SU-DHL-6 (cell line): ENCODE data around the gene CXCL11.

Experiments
- H2AFZ ChIP-seq: fragments of 200-600 bp; sonication (generic); 2 replicates; pipeline ENCODE4 v1.6.1; 2014; ENCODE audit warnings: low read depth, mild to moderate bottlenecking, moderate library complexity, mixed read lengths, antibody characterized with exemption, low read length; ENCODE audit not compliant: severe bottlenecking
- H3F3A ChIP-seq: fragments of 200-600 bp; shearing (Covaris generic); 2 replicates; pipeline ENCODE4 v1.6.0; 2016; ENCODE audit warnings: antibody characterized with exemption, mild to moderate bottlenecking; ENCODE audit not compliant: insufficient read depth
- H3K27ac ChIP-seq: fragments of 200-600 bp; sonication (generic); 2 replicates; pipeline ENCODE4 v1.5.1; 2016; ENCODE audit warnings: low read depth, mild to moderate bottlenecking, low read length, moderate library complexity, mixed read lengths
- H3K27me3 ChIP-seq: fragments of 200-600 bp; sonication (generic), shearing (Covaris generic); 2 replicates; pipeline ENCODE4 v1.6.0; 2014; ENCODE audit warnings: mild to moderate bottlenecking, low read length
- H3K36me3 ChIP-seq: fragments of 200-600 bp; sonication (generic); 2 replicates; pipeline ENCODE4 v1.6.1; 2014; ENCODE audit warnings: mild to moderate bottlenecking, low read length, mixed read lengths
- H3K4me2 ChIP-seq: fragments of 300-600, 200-600 bp; shearing (Covaris generic), sonication (generic); 2 replicates; pipeline ENCODE4 v1.6.0; 2014; ENCODE audit warnings: low read length, low read depth, mild to moderate bottlenecking; ENCODE audit not compliant: poor library complexity, severe bottlenecking
- H3K4me3 ChIP-seq: fragments of 200-600 bp; sonication (generic); 2 replicates; pipeline ENCODE4 v1.5.1; 2014; ENCODE audit warnings: antibody characterized with exemption, low read length, mild to moderate bottlenecking, mixed read lengths; ENCODE audit not compliant: insufficient read depth, poor library complexity, severe bottlenecking
- H3K79me2 ChIP-seq: fragments of 200-600 bp; sonication (generic); 2 replicates; pipeline ENCODE4 v1.6.1; 2014; ENCODE audit warnings: mild to moderate bottlenecking, low read length, moderate library complexity; ENCODE audit not compliant: insufficient read depth
- H3K9ac ChIP-seq: fragments of 200-600 bp; sonication (generic); 2 replicates; pipeline ENCODE4 v1.7.0; 2014; ENCODE audit warnings: mild to moderate bottlenecking, low read length
- H3K9me2 ChIP-seq: fragments of 200-600 bp; sonication (generic); replicated peaks from 2 replicates; pipeline ENCODE4 v1.6.1; 2014; ENCODE audit warnings: low read length; ENCODE audit not compliant: insufficient read depth
- H3K9me3 ChIP-seq: fragments of 200-600 bp; sonication (generic); 2 replicates; pipeline ENCODE4 v1.6.1; 2014; ENCODE audit warnings: low read length, mixed read lengths; ENCODE audit not compliant: insufficient read depth
- H4K20me1 ChIP-seq: fragments of 200-600 bp; sonication (generic); 2 replicates; pipeline ENCODE4 v1.6.1; 2014; ENCODE audit warnings: low read depth, mild to moderate bottlenecking, antibody characterized with exemption, low read length, moderate library complexity, mixed read lengths
- CTCF ChIP-seq: fragments of 200-600 bp; sonication (generic); IDR thresholded peaks from one replicate; pipeline ENCODE4 v1.5.1; 2017; ENCODE audit warnings: antibody characterized with exemption, mild to moderate bottlenecking, low read length, moderate library complexity; ENCODE audit not compliant: insufficient read depth, poor library complexity, severe bottlenecking
- EZH2phosphoT487 ChIP-seq: fragments of 200-600 bp; sonication (generic), shearing (Covaris generic); conservative IDR thresholded peaks from 2 replicates; pipeline ENCODE4 v1.6.1; 2018; ENCODE audit warnings: mild to moderate bottlenecking, antibody characterized with exemption, low read length, moderate library complexity, mixed read lengths

Gene CXCL11

GRCh38 chr4:76003620-76004019 is 32.2 kb downstream of the CXCL11 start:
- Histone ChIP-seq H4K20me1 (no peaks in the 10 kb centered on the region), H3K9ac (no peak overlapping the region), H3K4me2 (no peak overlapping the region), H3K27me3 (no peaks in the 10 kb centered on the region), H3K4me3 (no peak overlapping the region), H3K9me3 (no peaks in the 10 kb centered on the region), H3K79me2 (no peaks in the 10 kb centered on the region), H3F3A (no peaks in the 10 kb centered on the region), H3K36me3 (no peaks in the 10 kb centered on the region), H2AFZ (no peak overlapping the region), H3K27ac (no peak overlapping the region), H3K9me2 (no peaks in the 10 kb centered on the region)
- TF ChIP-seq CTCF = no peak
- TF ChIP-seq EZH2phosphoT487 = no peak

GRCh38 chr4:76003035-76003434 is 32.8 kb downstream of the CXCL11 start:
- Histone ChIP-seq H3F3A (no peaks in the 10 kb centered on the region), H2AFZ (no peak overlapping the region), H3K4me3 (no peak overlapping the region), H3K4me2 (no peak overlapping the region), H3K79me2 (no peaks in the 10 kb centered on the region), H3K36me3 (no peaks in the 10 kb centered on the region), H3K27me3 (no peaks in the 10 kb centered on the region), H4K20me1 (no peaks in the 10 kb centered on the region), H3K27ac (no peak overlapping the region), H3K9me3 (no peaks in the 10 kb centered on the region), H3K9ac (no peak overlapping the region), H3K9me2 (no peaks in the 10 kb centered on the region)
- TF ChIP-seq CTCF (no peak), EZH2phosphoT487 (no peak)

- Histone ChIP-seq H4K20me1 (no peaks in the 10 kb centered on the region), H3K27ac (no peak overlapping the region), H3K9ac (no peak overlapping the region), H3K79me2 (no peaks in the 10 kb centered on the region), H2AFZ (no peak overlapping the region), H3K4me2 (no peak overlapping the region), H3K27me3 (no peaks in the 10 kb centered on the region), H3F3A (no peaks in the 10 kb centered on the region), H3K9me2 (no peaks in the 10 kb centered on the region), H3K4me3 (no peak overlapping the region), H3K36me3 (no peaks in the 10 kb centered on the region), H3K9me3 (no peaks in the 10 kb centered on the region)
- TF ChIP-seq EZH2phosphoT487 (no peak), CTCF (no peak)
Measured at GRCh38 chr4:76002176-76002575, 33.7 kb downstream of the CXCL11 start.

GRCh38 chr4:76001700-76002099 is 34.2 kb downstream of the CXCL11 start:
- H3K4me2 ChIP-seq = no peak overlapping the region
- no peaks in the 10 kb centered on the region for H3K79me2 ChIP-seq
- H3K27ac ChIP-seq = no peak overlapping the region
- no peaks in the 10 kb centered on the region for H3K27me3 ChIP-seq
- no peak overlapping the region for H2AFZ ChIP-seq
- H3F3A ChIP-seq = no peaks in the 10 kb centered on the region
- H3K36me3 ChIP-seq = no peaks in the 10 kb centered on the region
- H4K20me1 ChIP-seq = no peaks in the 10 kb centered on the region
- TF ChIP-seq CTCF = no peak
- no peak for TF ChIP-seq EZH2phosphoT487
- H3K9me2 ChIP-seq = no peaks in the 10 kb centered on the region
- H3K9me3 ChIP-seq = no peaks in the 10 kb centered on the region
- H3K4me3 ChIP-seq = no peak overlapping the region
- H3K9ac ChIP-seq = no peak overlapping the region
